Stimulated activated CD8-positive, alpha-beta memory T cell treated with anti-CD3 and anti-CD28 coated beads, Interleukin-4, amount 100 ng/mL, for 4 hours (primary cell): ENCODE results near the gene CIDEC.
"Not testable (repeated sequence)": the region's sequence is repeated elsewhere in the genome, so short reads cannot be mapped to it uniquely, and the experiment has no call there.

Experiments used
- DNase-seq, 2 donors: peaks; one replicate each; pipeline ENCODE4 v3.0.0-alpha.2; 2020; ENCODE audit warnings: low read depth in 2 of 2, low spot score in 1 of 2

Gene CIDEC

DNA sequence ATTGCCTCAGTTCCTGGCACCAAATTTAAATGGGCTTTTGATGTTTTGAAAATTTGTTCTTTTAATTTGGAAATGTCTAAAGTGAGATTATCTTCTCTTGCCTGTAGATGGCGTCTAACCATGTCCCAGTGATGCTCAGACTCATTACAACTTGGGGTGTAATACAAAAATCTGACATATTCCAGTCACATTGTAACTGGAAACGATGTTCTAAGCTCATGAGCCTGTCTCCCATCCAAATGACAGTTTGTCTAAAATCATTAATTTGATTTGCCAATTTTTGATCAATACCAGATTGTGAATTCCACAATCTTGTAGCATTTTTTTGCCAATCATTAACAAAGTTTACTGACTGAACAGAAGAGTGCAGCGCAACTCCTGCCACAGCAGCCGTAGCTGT lies 31.2 kb downstream of the CIDEC start:
- not testable (repeated sequence) for DNase-seq

DNA sequence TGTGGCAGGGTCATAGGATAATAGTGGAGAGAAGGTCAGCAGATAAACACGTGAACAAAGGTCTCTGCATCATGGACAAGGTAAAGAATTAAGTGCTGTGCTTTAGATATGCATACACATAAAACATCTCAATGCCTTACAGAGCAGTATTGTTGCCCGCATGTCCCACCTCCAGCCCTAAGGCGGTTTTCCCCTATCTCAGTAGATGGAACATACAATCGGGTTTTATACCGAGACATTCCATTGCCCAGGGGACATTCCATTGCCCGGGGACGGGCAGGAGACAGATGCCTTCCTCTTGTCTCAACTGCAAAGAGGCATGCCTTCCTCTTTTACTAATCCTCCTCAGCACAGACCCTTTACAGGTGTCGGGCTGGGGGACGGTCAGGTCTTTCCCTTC lies 32.2 kb downstream of the CIDEC start:
- not testable (repeated sequence) for DNase-seq

DNA sequence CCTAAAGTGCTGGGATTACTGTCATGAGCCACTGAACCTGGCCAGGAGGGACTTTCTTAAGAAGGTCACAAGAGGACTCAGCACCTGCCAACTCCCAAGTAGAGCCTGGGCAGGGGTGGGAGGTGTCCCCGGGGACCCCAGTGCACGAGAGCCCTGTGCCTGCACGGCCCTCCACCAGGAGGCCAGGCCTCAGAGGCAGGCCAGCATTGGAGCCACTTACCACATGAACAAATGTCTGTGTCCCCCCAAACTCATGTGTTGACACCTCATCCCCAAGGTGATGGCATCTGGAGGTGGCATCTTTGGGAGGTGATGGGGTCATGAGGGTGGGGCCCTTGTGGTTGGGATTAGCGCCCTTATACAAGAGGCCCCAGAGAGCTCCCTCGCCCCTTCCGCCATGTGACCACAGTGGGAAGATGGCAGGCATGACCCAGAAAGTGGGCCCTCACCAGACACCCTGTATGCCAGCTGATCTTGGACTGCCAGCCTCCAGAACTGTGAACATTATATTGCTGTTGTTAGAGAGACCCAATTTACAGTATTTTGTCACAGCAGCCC lies 33.0 kb downstream of the CIDEC start:
- no peak for DNase-seq

DNA sequence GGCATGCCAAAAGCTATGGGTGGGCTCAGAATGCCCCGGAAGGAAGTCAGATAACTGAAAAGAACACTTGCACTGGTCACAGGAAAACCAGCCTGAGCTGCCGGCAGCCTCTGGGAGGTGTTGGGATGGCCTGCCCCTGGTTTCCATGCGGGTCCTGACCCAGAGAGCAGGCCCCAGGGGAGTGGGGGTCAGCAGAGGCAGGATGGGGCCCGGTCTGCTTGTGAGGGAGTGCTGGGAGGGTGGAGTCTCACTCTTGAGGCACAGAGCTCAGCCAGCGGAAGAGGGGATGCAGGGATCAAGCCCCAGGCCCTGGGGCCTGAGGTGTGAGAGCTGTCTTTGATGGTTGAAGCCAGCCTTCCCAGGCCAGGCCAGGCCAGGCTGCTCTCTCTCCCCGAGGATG lies 33.8 kb downstream of the CIDEC start:
- no peak for DNase-seq

DNA sequence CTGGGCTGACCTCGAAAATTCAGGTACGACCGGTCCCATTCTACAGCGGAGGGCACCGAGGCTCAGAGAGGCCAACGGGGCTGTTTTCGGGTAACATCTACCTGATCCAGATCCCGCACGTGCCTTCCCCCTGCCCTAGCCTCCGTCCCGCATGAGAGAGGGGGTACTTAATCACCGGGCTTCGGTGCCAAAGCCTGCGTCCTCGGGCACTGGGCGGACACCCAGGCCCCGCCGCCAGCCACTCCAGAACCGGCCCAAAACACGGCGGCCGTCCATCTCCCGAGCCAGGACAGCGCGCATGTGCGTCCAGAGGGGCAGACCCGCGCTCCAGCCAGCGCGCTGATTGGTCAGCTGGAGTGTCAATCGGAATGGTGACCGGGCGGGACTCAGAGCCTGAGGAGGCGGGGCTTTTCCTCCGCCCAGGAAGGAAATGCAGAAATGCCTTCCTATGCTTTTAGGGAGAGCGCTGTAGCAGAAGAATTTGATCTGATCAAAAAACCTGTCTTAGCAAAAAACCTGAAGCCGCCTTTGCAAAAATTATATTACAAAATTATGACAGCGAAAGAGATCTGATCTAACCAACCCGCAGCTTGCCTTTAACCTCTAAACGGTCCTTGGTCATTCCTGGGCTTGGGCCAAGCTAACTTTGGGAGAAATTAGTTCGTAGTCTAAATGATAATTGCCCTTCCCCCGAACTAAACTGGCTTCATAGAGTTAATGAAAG lies 36.2 kb downstream of the CIDEC start, which contains the start of gene RPUSD3:
Gene RPUSD3 (minus strand): TSS at position 294 of the 724 bp plus-strand sequence. CDS start 18 bp downstream, at position 276.
- peak; percentile 89 to 92 for DNase-seq

DNA sequence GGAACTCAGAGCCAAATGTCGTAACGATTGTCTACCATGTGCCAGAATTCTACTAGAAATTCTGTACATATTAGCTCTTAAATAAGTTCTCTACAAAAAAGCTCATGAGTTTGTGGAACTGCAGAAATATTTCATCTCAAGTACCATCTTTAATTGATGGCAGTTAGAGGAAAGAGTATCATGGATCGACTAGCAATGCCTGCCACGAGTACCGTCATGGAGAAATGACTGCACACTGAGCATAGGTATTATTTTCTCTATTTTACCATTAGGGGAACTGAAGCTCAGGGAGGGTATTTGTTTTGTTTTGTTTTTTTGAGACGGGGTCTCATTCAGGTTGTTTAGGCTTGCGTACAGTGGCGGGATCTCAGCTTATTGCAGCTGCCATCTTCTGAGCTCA lies 39.0 kb downstream of the CIDEC start:
- DNase-seq = no peak

DNA sequence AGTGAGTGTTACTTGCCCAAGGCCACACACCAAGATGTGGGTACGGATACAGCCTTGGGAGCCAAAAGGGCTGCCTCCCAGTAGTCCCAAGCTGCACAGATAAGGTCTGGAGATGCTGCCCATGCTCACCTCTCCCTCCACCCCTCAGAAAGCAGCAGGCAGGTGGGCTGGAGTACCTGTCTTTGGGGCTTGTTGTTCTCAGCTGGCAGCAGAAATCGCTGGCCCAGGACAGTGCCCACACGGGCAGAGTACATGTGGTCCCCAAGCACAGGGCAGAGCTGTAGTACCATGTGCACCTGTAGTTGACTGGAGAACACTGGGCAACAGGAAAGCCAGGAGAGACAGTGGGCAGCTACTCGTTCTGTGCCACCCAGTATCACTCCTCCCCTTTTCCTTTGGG lies 41.2 kb downstream of the CIDEC start:
- no peak for DNase-seq

DNA sequence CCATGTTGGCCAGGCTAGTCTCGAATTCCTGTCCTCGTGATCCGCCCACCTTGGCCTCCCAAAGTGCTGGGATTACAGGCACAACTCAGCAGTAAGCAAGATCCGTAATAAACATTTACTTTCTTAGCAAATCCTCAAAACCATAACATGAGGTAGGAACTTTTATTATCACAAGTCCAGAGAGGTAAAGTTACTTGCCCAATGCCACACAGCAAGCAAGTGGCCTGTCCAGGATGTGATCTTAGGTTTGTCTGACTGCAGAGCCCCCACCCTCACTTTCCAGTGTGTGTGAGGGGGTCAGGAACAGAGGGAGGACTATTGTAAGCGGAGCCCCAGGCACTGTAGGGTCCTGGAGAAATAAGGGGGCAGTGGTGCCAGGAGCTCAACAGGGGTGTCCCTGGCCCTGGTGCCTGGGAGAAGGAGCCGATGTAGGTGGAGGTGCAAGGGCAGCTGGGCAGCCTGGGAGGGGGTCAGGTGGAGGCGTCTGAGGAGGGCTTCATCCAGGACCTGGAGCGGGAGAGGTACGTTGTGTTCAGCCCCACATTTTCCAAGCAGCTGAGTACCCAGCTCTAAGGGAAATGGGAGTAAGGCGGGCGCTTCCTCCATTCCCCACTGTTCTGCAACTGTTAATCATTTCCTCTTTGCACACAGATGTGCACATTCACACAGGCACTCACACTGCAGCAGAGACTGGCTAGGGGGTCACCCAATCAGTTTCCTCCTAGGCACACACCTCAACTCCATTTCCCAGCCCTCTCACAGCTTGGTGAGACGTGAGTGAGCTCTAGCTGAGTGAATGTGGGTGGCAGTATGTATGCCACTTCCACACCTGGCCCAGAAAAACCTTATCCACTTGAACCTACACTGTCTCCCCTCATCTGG lies 42.1 kb downstream of the CIDEC start:
- no peak for DNase-seq

DNA sequence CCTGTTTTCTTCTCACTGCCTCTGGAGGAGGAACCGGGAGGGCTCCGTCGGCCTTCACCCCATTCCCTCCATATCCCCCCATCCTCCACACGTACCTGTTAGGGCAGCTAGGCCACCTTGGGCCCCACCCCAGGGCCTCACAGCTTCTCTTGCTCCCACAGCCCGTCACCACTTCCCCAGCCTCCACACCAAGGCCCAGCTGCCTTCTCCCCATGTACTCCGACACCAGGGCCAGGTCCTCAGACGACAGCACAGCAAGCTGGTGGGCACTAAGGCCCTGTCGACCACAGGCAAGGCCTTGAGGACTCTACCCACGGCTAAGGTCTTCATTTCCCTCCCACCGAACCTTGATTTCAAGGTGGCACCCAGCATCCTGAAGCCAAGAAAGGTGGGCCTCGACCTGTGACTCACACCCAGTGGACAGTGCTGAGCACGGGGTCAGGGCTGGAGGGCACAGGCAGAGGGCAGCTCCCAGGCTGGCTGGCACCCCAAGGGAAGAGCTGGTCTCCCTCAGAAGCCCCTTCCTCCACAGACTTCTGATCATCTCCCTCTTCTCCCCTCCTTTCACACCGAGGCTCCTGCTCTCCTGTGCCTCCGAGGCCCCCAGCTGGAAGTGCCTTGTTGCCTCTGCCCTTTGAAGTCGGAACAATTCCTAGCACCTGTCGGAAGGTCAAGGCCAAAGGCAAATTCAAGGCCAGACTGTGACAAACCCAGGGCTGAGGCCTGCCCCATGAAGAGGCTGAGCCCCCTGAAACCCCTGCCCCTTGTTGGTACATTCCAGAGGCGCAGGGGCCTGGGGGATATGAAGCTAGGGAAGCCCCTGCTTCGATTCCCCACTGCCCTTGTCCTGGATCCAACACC lies 45.3 kb downstream of the CIDEC start:
- DNase-seq = no peak

DNA sequence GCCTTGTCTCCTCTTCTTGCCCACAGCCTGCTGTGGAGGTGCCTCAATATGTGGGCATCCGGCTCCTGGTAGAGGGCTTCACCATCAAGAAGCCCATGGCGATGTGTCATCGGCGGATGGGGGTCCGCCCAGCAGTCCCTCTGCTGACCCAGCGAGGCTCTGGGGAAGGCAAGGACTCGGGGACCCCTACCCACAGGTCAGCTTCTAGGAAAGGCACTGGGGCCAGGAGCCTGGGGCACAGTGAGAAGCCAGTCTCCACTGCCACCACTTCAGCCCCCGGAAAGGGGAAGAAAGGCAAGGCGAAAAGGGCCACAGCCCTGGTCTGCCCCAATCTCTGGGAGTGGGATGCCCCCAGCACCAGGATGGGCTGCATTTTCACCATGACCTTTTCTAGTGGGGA lies 47.0 kb downstream of the CIDEC start:
- DNase-seq = no peak

DNA sequence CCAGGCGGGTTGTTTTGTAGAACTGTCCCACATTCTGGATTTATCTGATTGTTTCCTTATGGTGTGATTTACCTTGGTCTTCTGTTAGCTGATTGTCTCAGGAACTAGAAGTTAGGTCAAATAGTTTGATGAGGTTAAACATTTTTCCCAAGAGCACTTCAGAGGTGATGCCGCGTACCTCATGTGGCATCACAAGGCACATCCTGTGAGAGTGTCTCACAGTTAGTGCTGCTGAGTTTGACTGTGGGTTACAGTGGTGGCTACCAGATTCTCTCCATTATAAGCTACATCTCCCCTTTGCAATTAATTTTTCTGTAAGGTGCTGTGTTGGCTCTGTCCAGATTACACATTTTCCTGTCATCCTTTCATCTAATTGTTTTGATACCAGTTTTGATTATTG lies 48.8 kb downstream of the CIDEC start:
- DNase-seq = no peak

DNA sequence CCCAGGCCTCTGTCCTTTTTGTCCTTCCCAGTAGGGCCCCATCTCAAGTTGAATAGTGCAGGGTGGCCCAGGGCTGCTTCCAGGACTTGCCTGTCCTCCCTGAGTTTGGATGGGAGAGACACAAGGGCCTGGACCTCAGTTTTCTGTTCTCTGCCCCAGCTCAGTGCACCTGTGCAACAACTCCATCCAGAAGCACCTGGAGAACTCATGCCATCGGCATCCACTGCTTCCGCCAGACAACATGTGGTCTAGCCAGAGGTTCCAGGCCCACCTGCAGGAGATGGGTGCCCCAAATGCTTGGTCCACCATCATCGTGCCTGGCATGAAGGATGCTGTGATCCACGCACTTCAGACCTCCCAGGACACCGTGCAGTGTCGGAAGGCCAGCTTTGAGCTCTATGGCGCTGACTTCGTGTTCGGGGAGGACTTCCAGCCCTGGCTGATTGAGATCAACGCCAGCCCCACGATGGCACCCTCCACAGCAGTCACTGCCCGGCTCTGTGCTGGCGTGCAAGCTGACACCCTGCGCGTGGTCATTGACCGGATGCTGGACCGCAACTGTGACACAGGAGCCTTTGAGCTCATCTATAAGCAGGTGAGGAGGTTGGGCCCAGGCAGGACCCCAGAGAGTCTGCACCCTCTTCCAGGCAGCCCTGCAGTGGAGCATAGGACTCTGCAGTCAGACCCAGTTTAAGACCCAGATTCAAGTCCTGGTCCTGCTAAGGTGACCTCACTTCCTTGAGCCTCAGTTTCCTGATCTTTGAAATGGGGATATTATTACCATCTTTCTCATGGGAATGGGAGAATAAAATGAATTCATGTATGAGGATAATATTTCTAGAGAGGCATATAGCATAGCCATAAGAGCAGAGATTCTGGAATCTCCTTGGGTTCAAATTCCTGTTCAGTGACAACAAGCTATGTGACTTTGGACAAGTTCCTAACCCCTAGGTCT lies 51.0 kb downstream of the CIDEC start:
- DNase-seq = no peak

DNA sequence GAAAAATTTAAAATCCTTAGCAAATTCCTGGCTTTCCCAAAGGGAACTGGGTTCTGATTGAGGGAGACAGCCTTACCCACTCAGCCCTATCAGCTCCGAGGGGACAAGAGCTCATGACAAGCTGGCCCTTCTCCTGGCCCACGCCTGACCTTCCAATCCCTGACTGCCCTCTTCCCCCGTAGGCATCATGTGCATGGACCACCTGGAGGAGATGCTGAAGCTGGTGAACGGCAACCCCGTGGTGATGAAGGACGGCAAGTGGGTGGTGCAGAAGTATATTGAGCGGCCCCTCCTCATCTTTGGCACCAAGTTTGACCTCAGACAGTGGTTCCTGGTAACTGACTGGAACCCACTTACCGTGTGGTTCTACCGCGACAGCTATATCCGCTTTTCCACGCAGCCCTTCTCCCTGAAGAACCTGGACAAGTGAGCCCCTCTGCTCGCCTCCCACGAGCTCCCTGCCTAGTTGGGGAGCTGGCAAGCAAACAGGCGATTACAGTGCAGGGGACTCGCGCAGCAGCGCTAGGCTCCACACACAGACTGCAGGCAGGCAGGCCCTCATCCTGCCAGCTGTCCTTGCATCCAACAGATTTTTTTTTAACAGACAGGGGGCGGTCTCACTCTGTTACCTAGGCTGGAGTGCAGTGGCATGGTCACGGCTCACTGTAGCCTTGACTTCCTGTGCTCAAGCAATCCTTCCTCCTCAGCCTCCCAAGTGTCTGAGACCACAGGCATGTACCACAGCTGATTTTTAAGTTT lies 53.1 kb downstream of the CIDEC start:
- no peak for DNase-seq

DNA sequence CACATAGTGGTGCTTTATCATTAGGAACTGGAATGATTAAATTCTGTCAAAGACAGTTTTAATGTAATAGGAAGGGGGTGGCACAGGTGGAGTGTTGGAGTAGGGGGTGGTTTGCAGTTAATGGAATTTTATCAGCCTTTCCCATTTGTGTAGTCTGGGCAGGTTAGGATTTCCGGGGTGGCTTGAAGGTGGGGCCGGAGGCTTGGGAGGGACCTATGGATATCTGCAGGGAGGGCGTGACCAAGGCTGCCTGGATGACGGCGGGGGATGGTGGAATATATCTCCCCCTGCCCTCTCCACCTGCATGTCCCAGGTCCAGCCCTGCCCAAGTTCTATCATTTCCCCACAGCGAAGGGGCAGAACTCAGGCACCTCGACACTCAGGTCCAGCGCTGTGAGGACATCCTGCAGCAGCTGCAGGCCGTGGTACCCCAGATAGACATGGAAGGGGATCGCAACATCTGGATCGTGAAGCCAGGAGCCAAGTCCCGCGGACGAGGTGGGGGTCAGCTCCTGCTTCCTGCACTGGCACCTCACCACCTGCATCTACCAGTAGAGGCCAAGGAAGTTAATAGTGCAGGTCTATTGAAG lies 54.5 kb downstream of the CIDEC start:
- DNase-seq = no peak

DNA sequence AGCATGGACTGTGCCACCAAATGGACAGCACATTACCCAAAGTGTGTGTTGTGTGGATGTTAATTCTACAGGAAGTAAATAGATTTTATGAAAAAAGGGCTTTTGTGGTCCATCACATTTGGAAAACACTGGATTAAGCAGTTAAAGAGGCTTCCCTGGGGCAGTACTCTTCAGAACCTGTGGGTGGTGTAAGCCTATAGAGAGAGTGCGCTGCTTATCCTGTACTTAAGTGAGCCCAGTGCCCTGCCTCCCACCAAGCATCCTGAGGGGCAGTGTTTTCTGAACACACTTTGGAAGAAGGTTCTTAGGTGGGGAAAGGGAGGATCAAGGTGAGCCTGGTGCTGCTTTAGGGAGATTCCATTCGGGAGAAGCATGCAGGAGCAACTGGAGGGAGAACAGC lies 59.1 kb downstream of the CIDEC start:
- DNase-seq = no peak

DNA sequence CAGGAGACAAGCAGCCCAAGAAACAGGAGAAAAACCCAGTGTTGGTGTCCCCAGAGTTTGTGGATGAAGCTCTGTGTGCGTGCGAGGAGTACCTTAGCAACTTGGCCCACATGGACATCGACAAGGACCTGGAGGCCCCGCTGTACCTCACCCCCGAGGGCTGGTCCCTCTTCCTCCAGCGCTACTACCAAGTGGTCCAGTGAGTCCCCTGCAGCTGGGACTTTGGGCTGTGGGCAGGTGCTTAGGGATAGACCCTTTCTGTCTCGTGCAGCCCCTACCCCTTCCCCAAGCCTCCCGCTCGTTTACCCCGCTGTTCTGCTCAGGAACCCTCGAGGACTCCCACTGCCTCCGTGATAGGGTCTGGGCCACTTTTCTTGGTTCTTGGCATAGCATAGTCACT lies 59.5 kb downstream of the CIDEC start:
- no peak for DNase-seq

DNA sequence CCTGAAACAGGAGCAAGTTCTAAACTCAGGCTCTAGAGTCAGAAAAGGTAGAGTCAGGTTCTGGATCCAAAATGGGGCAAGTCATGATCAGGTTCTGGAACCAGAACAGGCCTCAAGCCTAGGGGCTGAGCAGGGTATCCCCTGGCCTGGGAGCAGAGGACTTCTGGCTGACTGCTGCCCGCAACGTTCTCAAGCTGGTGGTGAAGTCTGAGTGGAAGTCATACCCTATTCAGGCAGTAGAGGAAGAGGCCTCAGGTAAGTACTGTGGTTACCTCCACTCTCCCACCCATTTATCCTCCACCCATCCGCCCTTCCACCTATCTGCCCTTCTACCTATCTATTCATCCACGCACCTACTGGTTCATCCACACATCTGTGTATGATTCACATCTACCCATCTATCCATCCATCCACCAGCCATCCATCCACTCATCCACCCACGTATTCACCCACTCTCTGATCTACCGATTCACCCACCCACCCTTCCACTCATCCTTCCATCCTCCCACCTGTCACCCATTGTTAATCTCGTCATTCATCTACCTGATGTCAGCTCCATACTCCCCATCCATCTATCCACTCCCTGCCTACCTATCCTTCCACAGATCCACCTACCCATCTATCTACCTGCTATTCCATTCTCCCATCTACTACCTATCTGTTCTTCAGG lies 61.3 kb downstream of the CIDEC start:
- DNase-seq = no peak

DNA sequence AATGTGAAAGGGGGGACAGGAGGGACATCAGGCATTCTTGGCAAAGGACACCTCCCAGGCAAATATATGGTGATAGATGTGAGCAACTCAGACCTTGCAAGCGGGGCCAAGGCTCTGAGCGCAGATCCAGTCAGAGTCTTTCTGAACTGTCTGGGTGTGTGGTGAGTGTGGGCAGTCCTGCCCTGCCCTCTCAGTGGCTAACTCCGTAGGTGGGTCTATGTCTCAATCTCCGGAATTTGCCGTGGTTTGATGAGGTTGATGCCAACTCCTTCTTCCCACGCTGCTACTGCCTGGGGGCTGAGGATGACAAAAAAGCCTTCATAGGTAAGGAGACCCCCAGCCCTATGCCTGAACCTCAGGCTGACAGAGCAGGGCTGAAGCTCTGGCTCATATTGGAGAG lies 62.6 kb downstream of the CIDEC start:
- DNase-seq = no peak
